ENCODE measurements around the gene ZNF880.

DNA sequence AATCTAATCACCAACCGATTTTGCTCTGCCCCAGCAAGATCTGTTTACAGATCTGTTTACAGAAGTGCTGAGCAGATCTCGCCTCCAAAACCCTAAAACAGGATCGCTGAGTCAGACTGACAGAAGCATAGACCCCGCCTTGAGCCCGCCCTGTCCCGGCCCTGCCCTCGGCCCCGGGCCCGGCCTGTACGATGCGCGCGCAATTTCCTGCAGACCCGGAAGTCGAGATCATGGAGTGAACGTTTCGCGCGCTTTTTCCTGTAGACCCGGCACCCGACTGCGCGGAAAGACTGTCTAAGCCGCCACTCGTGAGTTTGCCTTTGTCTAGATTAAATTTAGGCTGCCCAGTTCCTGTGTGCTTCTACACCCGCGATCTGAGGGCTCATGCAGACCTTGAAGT, 59.2 kb downstream of the ZNF880 start, which contains the start of gene ZNF534:
- TF ChIP-seq, protein P1, sequence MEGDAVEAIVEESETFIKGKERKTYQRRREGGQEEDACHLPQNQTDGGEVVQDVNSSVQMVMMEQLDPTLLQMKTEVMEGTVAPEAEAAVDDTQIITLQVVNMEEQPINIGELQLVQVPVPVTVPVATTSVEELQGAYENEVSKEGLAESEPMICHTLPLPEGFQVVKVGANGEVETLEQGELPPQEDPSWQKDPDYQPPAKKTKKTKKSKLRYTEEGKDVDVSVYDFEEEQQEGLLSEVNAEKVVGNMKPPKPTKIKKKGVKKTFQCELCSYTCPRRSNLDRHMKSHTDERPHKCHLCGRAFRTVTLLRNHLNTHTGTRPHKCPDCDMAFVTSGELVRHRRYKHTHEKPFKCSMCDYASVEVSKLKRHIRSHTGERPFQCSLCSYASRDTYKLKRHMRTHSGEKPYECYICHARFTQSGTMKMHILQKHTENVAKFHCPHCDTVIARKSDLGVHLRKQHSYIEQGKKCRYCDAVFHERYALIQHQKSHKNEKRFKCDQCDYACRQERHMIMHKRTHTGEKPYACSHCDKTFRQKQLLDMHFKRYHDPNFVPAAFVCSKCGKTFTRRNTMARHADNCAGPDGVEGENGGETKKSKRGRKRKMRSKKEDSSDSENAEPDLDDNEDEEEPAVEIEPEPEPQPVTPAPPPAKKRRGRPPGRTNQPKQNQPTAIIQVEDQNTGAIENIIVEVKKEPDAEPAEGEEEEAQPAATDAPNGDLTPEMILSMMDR (IDR thresholded peaks at IDR 0.05), result no peak
- no peak for TF ChIP-seq POLR2A (IDR thresholded peaks at IDR 0.05)

Data from Peyer's patch (tissue), 4 donors.